Cardiac fibroblast (primary cell): ENCODE results near the gene TBC1D7.

Source experiments
- DNase-seq, 2 donors: peaks; one replicate each; pipeline versions ENCODE4 v3.0.0 to v3.0.0-alpha.2; 2010; ENCODE audit warnings: low read depth in 2 of 2
- H3K4me3 ChIP-seq, 2 donors: replicated peaks in 1 of 2; 1 replicate in 1 of 2; 2 replicates in 1 of 2; pipeline ENCODE4 v1.5.1; 2011; ENCODE audit warnings: low read depth in 2 of 2, low read length in 2 of 2, mild to moderate bottlenecking in 2 of 2, moderate library complexity in 1 of 2
- TF ChIP-seq, protein P1 (sequence below): IDR thresholded peaks from one replicate; pipeline ENCODE4 v1.5.1; 2011; ENCODE audit warnings: low read depth, mild to moderate bottlenecking, low read length, inconsistent platforms

Gene TBC1D7

DNA sequence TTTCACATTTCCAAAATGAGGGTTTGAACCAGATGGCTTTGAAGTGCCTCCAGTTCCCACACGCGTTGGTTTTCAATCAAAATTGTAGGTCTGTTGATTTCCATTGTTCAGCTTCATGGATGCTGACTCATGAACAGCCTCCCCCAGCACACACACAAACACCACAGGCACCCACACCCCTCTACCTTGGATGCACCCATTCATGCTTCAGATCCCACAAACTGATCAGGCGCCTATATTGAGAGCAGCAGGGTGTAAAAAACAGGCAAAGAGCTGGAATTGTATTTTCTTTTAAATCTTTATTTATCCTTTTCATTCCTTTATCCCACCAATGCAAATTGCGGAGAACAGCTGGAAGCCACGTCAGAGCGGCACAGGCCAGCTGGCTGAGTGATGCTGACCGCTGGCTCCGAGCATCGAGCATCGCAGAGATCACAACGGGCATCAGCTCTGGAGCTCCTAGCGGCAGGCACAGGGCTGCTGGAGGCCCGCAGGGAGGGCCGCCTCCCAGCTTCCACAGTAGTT, 29.3 kb upstream of the TBC1D7 start:
- H3K4me3 ChIP-seq, result no peak overlapping the region
- TF ChIP-seq, protein P1, sequence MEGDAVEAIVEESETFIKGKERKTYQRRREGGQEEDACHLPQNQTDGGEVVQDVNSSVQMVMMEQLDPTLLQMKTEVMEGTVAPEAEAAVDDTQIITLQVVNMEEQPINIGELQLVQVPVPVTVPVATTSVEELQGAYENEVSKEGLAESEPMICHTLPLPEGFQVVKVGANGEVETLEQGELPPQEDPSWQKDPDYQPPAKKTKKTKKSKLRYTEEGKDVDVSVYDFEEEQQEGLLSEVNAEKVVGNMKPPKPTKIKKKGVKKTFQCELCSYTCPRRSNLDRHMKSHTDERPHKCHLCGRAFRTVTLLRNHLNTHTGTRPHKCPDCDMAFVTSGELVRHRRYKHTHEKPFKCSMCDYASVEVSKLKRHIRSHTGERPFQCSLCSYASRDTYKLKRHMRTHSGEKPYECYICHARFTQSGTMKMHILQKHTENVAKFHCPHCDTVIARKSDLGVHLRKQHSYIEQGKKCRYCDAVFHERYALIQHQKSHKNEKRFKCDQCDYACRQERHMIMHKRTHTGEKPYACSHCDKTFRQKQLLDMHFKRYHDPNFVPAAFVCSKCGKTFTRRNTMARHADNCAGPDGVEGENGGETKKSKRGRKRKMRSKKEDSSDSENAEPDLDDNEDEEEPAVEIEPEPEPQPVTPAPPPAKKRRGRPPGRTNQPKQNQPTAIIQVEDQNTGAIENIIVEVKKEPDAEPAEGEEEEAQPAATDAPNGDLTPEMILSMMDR, result peak; percentile 27
- DNase-seq, result peak; percentile 57 to 81

DNA sequence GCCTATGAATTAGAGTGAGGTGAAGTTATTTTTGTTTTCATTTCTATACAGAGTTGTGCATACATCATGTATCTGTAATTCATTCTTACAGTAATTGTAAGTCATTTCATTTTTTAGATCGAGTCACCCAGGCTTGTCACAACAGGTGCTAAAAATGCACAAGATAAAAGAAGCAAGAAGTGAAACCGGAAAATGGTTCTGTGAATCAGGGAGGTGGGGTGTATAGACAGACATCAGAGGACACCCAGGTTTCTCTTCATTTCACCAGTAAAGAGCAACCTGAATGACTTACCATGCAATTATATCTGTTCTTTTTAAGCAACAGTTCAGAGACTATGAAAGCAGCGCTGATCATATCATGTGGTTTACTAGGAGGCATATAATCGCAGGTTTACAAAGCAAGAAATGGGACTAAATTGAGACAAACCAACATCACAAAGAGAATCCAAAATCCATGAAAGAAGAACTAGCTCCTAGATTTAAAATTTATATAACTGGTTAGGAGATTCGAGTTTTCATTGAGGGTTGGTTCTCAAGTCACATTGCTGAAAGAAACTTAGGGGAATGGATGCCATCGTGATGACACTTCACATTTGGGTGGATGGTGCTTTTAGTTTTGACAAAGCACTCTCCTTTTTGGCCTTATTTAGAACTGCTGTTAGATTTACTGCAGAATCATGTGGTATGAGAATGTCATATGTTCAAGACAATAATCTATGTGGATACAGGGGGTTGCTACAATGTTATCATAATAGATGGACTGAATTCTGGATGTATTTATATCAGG, 27.9 kb upstream of the TBC1D7 start:
- DNase-seq, result no peak
- no peak overlapping the region for H3K4me3 ChIP-seq
- TF ChIP-seq, protein P1, result no peak

DNA sequence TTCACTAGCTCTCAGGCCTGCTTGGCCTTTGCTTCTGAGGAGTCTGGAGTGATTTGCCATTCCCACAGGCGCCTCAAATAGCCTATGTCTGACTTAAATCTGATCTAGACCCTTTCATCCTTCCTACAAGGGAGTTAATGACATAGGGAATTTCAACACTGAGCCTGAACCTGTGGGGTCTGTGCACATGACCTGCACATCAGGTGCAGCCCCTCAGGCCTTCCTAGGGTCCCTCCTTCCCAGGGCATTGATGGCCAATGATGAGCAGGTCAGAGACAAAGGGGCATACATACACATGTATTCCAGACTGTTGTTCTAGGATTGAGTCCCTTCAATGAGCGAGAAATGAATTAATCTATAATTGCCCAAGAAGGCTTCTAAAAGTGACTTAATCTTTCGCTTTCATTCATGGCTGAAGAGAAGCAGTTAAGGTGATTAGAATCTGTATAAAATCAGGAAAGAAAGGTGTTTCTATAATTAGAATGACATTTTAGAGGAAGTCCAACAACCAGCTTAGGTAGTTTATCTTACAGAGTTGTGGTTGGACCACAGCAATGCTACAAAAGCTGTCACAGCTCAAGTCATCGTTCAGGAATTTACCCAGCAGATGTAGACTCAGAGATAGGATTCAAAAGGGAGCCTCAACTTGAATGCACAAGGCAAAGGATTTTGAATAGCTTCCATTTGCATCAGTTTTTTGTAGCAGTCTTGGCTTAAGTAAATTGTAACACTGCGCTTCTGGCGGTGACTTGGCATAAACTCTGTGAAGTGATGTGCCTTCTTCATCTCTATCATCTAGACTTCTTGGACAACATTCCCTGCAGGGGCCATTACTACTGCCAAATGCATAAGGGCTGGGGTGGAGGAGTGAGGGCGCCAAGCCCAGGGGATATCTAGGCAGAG, 27.0 kb upstream of the TBC1D7 start:
- TF ChIP-seq, protein P1, result no peak
- DNase-seq, result peak; percentile 94 to 96
- no peak overlapping the region for H3K4me3 ChIP-seq

DNA sequence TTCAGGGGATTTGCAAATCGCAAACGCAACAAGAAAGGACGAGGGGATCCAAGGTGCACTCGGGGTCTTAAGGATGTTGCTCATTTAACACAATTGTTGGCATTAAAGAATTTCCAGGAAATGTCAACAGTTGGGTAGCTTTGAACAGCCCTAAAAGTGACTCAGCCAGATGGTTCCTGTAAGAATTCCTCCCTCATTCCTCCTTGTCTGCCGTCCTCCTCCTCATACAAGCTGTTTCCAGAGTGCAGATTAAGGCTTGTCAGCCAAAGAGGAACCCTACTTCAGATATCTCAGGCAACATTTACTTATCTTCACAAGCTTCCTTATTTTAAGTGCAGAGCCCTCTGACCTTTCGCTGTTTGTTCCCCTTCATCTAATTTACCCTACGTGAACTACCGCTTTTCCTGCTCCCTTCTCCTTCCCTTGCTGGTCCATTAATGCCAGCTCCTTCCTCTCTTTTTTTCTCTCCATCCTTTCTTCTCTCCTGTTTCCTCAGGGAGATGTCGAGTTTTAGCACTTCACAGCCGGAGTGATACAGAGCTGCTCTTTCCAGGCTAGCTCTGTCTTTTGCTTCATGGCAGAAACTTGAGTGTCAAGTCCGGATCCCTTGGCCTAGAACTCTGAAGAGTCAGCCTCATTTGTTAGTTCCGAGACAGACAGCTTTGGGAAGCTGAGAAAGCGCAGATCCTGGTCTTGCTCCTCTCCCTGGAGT, 26.1 kb upstream of the TBC1D7 start:
- TF ChIP-seq, protein P1, result no peak
- DNase-seq, result peak; percentile 82
- H3K4me3 ChIP-seq, result no peak overlapping the region

DNA sequence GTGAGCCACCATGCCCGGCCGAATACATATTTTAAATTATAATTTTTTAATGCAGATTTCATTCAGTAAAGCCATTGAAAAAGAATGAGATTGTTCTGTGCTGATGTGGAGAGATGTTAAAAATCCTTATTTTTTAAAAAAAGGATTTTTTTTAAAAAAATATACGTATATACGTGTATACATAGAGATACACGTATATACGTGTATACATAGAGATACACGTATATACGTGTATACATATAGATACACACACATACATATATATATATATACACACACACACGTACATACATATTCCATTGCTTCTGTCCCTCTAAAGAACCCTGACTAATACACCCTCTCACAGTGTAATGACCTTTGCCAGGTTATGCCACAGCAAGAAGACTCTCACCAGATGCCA, 23.8 kb upstream of the TBC1D7 start:
- no peak for DNase-seq
- no peak overlapping the region for H3K4me3 ChIP-seq
- TF ChIP-seq, protein P1, result no peak

DNA sequence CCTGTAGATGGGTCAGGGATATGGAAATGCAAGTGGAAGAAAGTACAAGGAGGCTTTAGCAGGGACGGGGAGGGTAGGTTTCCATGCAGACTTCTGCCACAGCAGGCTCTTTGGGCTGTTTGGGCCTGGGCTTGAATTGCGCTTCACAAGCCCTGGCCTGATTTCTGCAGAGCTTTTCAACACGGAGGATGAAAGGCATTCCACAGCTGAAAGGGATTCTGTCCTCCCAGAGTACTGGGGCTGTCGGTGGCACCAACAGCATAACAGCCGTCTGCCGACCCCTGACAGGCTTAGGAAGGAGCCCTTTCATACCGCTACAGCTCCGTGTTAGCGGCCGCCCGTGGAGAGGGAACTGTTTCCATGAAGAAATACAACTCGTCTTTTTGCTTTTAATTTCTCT, 22.9 kb upstream of the TBC1D7 start:
- TF ChIP-seq, protein P1, result no peak
- DNase-seq, result no peak
- H3K4me3 ChIP-seq, result no peak overlapping the region
